Esophagus squamous epithelium (tissue), 5 donors: ENCODE measurements around the gene KRT13. TPM values are rescaled to one million over a fixed set of nuclear protein-coding genes. Genes with fewer than 3 reads are reported as not detected.
A peak's percentile ranks its signal among the peaks of the same experiment; 100 is the strongest.

ENCODE experiments used
- DNase-seq: peaks from one replicate; lab custom pipeline; 2025; lab: John Stamatoyannopoulos, UW
- H3K27ac ChIP-seq, 4 donors: fragments of 200-600 bp; sonication (generic); one replicate each; pipeline ENCODE4 v1.5.1; 2016 to 2019; ENCODE audit warnings: mild to moderate bottlenecking in 1 of 4
- H3K27me3 ChIP-seq, 4 donors: fragments of 200-600 bp; sonication (generic); 1 replicate in 3 of 4; 2 replicates in 1 of 4; pipeline versions ENCODE4 v1.5.1 to v1.6.0; 2017 to 2021; ENCODE audit warnings: antibody characterized with exemption in 1 of 4
- H3K36me3 ChIP-seq, 3 donors: fragments of 200-600 bp; sonication (generic); one replicate each; pipeline ENCODE4 v1.5.1; 2016 to 2019
- H3K4me1 ChIP-seq, 3 donors: fragments of 200-600 bp; sonication (generic); one replicate each; pipeline ENCODE4 v1.5.1; 2017 to 2019
- H3K4me3 ChIP-seq, 4 donors: fragments of 200-600 bp; sonication (generic); 1 replicate in 3 of 4; 2 replicates in 1 of 4; pipeline ENCODE4 v1.5.1; 2016 to 2019; ENCODE audit warnings: mild to moderate bottlenecking in 2 of 4, moderate library complexity in 1 of 4
- H3K9me3 ChIP-seq, 3 donors: fragments of 200-600 bp; sonication (generic); one replicate each; pipeline ENCODE4 v1.5.1; 2016 to 2019
- POLR2A ChIP-seq, 4 donors: fragments of 450-650 bp; IDR thresholded peaks; one replicate each; pipeline ENCODE4 v1.6.1; 2017; ENCODE audit warnings: antibody characterized with exemption in 4 of 4, mild to moderate bottlenecking in 4 of 4, moderate library complexity in 3 of 4
- WGBS, 2 donors: methylation state at CpG; one replicate each; pipeline ENCODE4 v1.1.5; 2018; 5-methylcytosine and 5-hydroxymethylcytosine counted together
- intact Hi-C: fragments of 100-400 bp; cut with DNase I; formaldehyde crosslinking; loops from one replicate; pipeline ENCODE4 v1.15.0; 2022
- total RNA-seq, 4 donors: library from RNA; depleted of rRNA; stranded (reverse); fragments of >200 nt; gene quantifications; one replicate each; pipeline ENCODE4 v1.1.0, GENCODE V29; 2016
- TF ChIP-seq, protein P1 (sequence below), 6 experiments: fragments of 450-650 bp in 4 of 6; fragments of 200-600 bp in 2 of 6; sonication (generic) in 2 of 6; IDR thresholded peaks; one replicate each; pipeline ENCODE4 v1.5.1; 2016 to 2019; ENCODE audit warnings: antibody characterized with exemption in 6 of 6, mild to moderate bottlenecking in 4 of 6, moderate library complexity in 4 of 6
- donor health status: DM: yes; HTN: yes; CAD: no.

KRT13 gene
- total RNA-seq, 4 donors from 2014 or later: 27,182 to 79,363 (median 33,601) TPM

DNA sequence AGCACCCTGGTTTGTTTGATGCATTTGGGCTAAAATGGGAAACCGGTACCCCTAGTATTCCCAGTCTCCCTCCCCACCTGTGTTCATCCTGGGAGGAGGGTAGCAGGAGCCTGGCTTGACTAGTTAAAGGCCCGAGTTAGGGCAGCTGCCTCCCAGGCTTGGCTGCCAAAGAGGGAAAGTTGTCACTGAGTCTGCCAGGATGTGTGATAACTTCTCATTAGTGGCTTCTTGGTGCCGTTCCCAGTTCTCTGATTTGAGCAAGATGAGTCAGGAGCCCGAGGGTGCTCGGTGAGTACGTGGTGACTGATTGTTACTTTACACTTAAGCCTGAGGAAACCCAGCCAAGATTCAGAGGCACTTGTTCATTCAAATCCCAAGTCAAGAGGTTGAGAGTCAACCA, 40.7 kb downstream of the KRT13 start:
- Histone ChIP-seq H3K27me3 (no peaks in the 10 kb centered on the region), H3K36me3 (no peaks in the 10 kb centered on the region), H3K27ac (peak overlapping the region in 3 of 4 donors; percentile 17 to 71 (median 64)), H3K9me3 (no peaks in the 10 kb centered on the region), H3K4me1 (peaks cover 13 to 67% (median 29%) of the 10 kb centered on the region in 3 donors), H3K4me3 (no peak overlapping the region)
- TF ChIP-seq, protein P1, sequence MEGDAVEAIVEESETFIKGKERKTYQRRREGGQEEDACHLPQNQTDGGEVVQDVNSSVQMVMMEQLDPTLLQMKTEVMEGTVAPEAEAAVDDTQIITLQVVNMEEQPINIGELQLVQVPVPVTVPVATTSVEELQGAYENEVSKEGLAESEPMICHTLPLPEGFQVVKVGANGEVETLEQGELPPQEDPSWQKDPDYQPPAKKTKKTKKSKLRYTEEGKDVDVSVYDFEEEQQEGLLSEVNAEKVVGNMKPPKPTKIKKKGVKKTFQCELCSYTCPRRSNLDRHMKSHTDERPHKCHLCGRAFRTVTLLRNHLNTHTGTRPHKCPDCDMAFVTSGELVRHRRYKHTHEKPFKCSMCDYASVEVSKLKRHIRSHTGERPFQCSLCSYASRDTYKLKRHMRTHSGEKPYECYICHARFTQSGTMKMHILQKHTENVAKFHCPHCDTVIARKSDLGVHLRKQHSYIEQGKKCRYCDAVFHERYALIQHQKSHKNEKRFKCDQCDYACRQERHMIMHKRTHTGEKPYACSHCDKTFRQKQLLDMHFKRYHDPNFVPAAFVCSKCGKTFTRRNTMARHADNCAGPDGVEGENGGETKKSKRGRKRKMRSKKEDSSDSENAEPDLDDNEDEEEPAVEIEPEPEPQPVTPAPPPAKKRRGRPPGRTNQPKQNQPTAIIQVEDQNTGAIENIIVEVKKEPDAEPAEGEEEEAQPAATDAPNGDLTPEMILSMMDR (IDR thresholded peaks at IDR 0.05): no peak
- TF ChIP-seq POLR2A (IDR thresholded peaks at IDR 0.05): no peak
- intact Hi-C loops: no loop called here
- 11 to 56% methylated on average over 2 to 3 of the region's 6 CpGs for WGBS, 2 donors
- DNase-seq: no peak

DNA sequence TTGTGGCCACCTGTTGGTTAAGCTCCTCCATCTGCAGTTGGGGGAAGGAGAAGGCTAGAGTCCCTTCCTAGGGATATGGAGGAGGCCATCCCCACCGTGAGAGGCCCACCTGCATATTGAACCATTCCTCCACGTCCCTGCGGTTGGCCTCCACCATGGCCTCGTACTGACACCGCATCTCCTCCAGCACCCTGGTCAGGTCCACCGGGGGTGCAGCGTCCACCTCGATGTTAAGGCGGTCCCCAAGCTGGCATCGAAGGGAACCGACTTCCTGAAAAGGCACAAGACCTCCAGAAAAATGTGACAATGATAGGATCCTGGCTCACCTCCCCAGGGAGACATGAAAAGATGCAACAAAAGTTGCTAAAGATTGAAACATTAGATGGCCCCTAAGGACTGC, 41.2 kb downstream of the KRT13 start:
- Histone ChIP-seq H3K4me1 (peaks cover 15 to 72% (median 29%) of the 10 kb centered on the region in 3 donors), H3K4me3 (no peak overlapping the region), H3K27me3 (no peaks in the 10 kb centered on the region), H3K27ac (peak overlapping the region in 3 of 4 donors; percentile 17 to 64 (median 60)), H3K9me3 (no peaks in the 10 kb centered on the region), H3K36me3 (no peaks in the 10 kb centered on the region)
- TF ChIP-seq POLR2A (IDR thresholded peaks at IDR 0.05): no peak
- TF ChIP-seq, protein P1 (IDR thresholded peaks at IDR 0.05): no peak
- 83% methylated on average over 9 of the region's 11 CpGs; no CpG with 5 or more reads in 1 of the 2 donors for WGBS, 2 donors
- intact Hi-C loops: no loop called here
- DNase-seq: no peak

DNA sequence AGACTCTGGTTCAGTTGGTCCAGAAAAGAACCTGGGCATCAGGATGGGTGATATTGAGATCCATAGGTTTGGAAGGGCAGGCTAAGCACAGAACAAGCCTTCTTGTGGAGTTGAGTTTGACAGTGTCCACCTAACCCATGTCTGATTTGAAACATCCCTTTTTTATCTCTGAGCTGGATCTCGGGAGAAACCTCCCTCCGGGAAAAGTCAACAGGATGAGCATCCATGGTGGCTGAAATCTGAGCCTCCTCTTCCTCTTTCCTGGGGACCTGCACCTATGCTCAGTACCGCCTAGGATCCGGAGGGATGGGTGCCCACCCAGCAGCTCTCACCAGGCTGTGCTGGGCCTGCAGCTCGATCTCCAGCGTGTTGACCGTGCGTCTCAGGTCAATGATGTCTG, 41.7 kb downstream of the KRT13 start:
- H3K27me3 ChIP-seq: no peaks in the 10 kb centered on the region
- 90 to 98% methylated on average over 4 to 5 of the region's 8 CpGs for WGBS, 2 donors
- intact Hi-C loops: no loop called here
- no peaks in the 10 kb centered on the region for H3K9me3 ChIP-seq
- no peak for DNase-seq
- H3K4me3 ChIP-seq: no peak overlapping the region
- TF ChIP-seq, protein P1 (IDR thresholded peaks at IDR 0.05): no peak
- no peak for TF ChIP-seq POLR2A (IDR thresholded peaks at IDR 0.05)
- peaks cover 15 to 76% (median 29%) of the 10 kb centered on the region in 3 donors for H3K4me1 ChIP-seq
- peak overlapping the region in 2 of 4 donors; percentile 60 to 64 for H3K27ac ChIP-seq
- H3K36me3 ChIP-seq: no peaks in the 10 kb centered on the region

DNA sequence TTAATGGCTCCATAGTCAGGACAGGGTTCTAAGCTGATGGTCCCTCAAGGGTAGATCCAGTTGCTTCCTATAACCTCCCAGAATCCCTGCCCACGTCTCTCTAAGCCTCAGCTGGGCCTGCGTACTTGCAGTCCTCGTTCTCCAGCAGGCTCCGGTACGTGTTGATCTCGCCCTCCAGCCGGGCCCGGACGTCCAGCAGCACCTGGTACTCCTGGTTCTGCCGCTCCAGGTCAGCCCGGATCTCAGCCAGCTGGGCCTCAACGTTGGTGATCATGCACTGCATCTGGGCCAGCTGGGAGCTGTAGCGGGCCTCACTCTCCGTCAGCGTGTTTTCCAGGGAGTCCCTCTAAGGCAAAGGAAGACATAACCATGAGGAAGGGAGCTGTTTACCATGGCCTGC, 42.7 kb downstream of the KRT13 start:
- Histone ChIP-seq H3K36me3 (no peaks in the 10 kb centered on the region), H3K9me3 (no peaks in the 10 kb centered on the region), H3K27me3 (no peaks in the 10 kb centered on the region), H3K27ac (peak overlapping the region in 1 of 4 donors; percentile 3), H3K4me3 (no peak overlapping the region), H3K4me1 (peaks cover 15 to 81% (median 29%) of the 10 kb centered on the region in 3 donors)
- no peak for DNase-seq
- intact Hi-C loops: no loop called here
- 42 to 77% methylated on average over 5 to 11 of the region's 15 CpGs for WGBS, 2 donors
- TF ChIP-seq POLR2A (IDR thresholded peaks at IDR 0.05): no peak
- TF ChIP-seq, protein P1 (IDR thresholded peaks at IDR 0.05): no peak

DNA sequence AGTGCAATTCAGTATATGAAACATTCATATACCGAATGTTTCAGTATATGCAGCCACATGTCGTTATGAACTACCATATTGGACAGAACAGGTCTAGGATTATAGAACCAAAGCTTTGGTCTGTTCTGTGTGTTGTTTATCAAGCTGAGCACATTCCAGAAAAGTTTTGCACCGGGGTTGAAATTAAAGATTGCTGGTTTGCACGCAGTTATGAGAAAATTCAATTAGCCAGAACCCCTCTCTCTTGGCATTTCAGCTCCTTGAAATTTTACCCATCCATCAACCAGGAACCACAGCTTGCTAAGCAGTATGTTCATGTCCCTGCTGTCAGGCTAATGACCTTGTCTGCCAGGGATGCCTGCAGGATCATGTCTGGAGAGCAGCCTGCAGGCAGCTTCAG, 47.7 kb downstream of the KRT13 start:
- H3K27ac ChIP-seq: peak overlapping the region in 2 of 4 donors; percentile 55 to 73
- H3K4me1 ChIP-seq: peaks cover 12 to 63% (median 23%) of the 10 kb centered on the region in 3 donors
- no peaks in the 10 kb centered on the region for H3K9me3 ChIP-seq
- no peaks in the 10 kb centered on the region for H3K27me3 ChIP-seq
- H3K4me3 ChIP-seq: no peak overlapping the region
- DNase-seq: no peak
- 38 to 42% methylated on average over 4 of the region's 4 CpGs for WGBS, 2 donors
- H3K36me3 ChIP-seq: no peaks in the 10 kb centered on the region
- TF ChIP-seq, protein P1 (IDR thresholded peaks at IDR 0.05): no peak
- TF ChIP-seq POLR2A (IDR thresholded peaks at IDR 0.05): no peak
- intact Hi-C loops: no loop called here
